ENCODE measurements around the gene HNRNPLL.
"Not testable (repeated sequence)": the region's sequence is repeated elsewhere in the genome, so short reads cannot be mapped to it uniquely, and the experiment has no call there.

HNRNPLL gene

GRCh38 chr2:38643021-38643671, 40.4 kb upstream of the HNRNPLL start:
- H3K4me3 ChIP-seq (replicated peaks; ENCODE audit: low read depth, low read length), result no peak overlapping the region
- no peak for TF ChIP-seq CTCF (IDR thresholded peaks at IDR 0.05; ENCODE audit: insufficient read depth, low read length, poor library complexity, severe bottlenecking)
- no peaks in the 10 kb centered on the region for H3K36me3 ChIP-seq (ENCODE audit: control insufficient read depth, insufficient read depth, low read length)
- no peak for DNase-seq (ENCODE audit: extremely low read depth, insufficient read length)
- no peaks in the 10 kb centered on the region for H3K27me3 ChIP-seq (replicated peaks; ENCODE audit: control insufficient read depth, insufficient read depth, low read length)

DNA sequence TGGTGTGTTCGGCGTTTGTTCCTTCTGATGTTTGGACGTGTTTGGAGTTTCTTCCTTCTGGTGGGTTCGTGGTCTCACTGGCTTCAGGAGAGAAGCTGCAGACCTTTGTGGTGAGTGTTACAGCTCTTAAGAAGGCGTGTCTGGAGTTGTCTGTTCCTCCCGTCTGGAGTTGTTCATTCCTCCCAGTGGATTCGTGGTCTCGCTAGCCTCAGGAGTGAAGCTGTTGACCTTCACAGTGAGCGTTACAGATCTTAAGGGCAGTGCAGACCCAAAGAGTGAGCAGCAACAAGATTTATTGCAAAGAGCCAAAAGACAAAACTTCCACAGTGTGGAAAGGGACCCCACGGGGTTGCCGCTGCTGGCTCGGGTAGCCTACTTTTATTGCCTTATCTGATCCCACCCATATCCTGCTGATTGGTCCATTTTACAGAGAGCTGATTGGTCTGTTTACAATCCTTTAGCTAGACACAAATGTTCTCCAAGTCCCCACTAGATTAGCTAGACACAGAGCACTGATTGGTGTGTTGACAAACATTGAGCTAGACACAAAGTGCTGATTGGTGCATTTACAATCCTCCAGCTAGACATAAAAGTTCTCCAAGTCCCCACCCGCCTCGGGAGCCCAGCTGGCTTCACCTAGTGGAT, 39.8 kb upstream of the HNRNPLL start:
- not testable (repeated sequence) for DNase-seq (ENCODE audit: extremely low read depth, insufficient read length); H3K36me3 ChIP-seq (ENCODE audit: control insufficient read depth, insufficient read depth, low read length); H3K27me3 ChIP-seq (replicated peaks; ENCODE audit: control insufficient read depth, insufficient read depth, low read length); H3K4me3 ChIP-seq (replicated peaks; ENCODE audit: low read depth, low read length)

DNA sequence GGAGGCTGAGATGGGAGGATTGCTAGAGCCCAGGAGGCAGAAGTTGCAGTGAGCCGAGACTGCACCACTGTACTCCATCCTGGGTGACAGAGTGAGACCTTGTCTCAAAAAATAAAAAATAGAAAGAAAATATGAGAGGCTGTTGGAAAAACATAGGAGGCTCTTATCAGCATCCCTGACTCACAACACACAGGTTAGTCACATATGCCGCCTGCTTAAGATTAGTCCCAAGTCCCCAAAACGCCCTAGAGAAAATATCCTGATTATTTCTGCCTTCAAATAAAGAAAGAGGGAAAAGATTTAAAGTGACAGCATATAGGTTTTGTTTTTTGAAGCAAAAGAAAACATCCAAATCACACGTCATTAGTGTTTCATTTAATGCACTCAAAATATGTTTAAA, 33.3 kb upstream of the HNRNPLL start:
- TF ChIP-seq CTCF (IDR thresholded peaks at IDR 0.05; ENCODE audit: insufficient read depth, low read length, poor library complexity, severe bottlenecking), result no peak
- Histone ChIP-seq H3K36me3 (ENCODE audit: control insufficient read depth, insufficient read depth, low read length) (no peaks in the 10 kb centered on the region), H3K27me3 (replicated peaks; ENCODE audit: control insufficient read depth, insufficient read depth, low read length) (no peaks in the 10 kb centered on the region), H3K4me3 (replicated peaks; ENCODE audit: low read depth, low read length) (no peak overlapping the region)
- DNase-seq (ENCODE audit: extremely low read depth, insufficient read length), result no peak

DNA sequence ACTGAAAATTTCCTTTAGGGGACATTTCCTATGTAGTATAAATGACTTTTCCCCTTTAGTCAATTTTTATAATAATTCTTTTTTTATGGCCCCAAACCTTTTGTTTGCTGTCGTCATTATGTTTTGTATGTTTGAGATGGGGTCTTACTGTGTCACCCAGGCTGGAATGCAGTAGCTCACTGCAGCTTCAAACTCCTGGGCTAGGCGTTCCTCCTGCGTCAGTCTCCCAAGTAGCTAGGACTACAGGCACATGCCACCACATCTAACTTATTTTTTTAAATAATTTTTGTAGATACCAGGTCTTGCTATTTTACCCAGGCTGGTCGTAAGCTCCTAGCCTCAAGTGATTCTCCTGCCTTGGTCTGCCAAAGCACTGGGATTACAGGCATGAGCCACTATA, 32.4 kb upstream of the HNRNPLL start:
- no peak for TF ChIP-seq CTCF (IDR thresholded peaks at IDR 0.05; ENCODE audit: insufficient read depth, low read length, poor library complexity, severe bottlenecking)
- H3K4me3 ChIP-seq (replicated peaks; ENCODE audit: low read depth, low read length), result no peak overlapping the region

DNA sequence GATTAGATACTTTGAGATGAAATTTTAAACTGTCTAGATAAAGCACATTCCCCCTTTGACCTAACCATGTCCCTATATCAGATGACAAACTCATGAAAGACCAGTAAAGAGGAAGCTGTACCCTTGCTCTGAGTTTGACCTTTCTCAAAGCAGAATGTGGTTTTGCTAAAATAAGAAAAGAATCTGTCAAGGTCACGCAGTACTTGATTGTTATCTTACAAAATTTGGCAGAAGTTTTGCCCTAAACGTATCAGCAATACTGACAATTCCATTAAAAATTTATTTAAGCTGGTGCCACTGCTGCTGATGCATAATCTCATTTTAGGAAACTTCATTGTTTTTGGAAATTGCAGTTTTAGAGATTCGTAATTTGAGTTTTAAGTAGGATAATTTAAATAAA, 32.0 kb upstream of the HNRNPLL start:
- Histone ChIP-seq H3K36me3 (ENCODE audit: control insufficient read depth, insufficient read depth, low read length) (no peaks in the 10 kb centered on the region), H3K27me3 (replicated peaks; ENCODE audit: control insufficient read depth, insufficient read depth, low read length) (no peaks in the 10 kb centered on the region), H3K4me3 (replicated peaks; ENCODE audit: low read depth, low read length) (no peak overlapping the region)
- TF ChIP-seq CTCF (IDR thresholded peaks at IDR 0.05; ENCODE audit: insufficient read depth, low read length, poor library complexity, severe bottlenecking), result no peak
- DNase-seq (ENCODE audit: extremely low read depth, insufficient read length), result peak; percentile 57

More for the DNA sequence above, 32.4 kb upstream of the HNRNPLL start:
- Histone ChIP-seq H3K36me3 (ENCODE audit: control insufficient read depth, insufficient read depth, low read length) (no peaks in the 10 kb centered on the region), H3K27me3 (replicated peaks; ENCODE audit: control insufficient read depth, insufficient read depth, low read length) (no peaks in the 10 kb centered on the region)
- no peak for DNase-seq (ENCODE audit: extremely low read depth, insufficient read length)

DNA sequence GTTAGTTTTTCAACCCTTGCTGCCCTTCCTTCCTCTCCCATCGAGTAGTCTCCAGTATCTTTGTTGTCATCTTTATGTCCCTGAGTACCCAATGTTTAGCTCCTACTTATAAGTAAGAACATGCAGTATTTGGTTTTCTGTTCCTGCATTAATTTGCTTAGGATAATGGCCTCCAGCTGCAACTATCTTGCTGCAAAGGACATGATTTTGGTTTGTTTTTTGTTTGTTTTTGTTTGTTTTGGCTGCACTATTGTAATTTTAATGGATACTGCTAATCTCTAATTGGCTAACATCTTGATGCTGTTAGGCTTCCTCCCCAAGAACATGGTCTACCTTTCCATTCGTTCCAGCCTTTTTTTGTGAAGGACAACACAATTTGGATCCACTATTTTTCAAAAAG, 31.2 kb upstream of the HNRNPLL start:
- H3K36me3 ChIP-seq (ENCODE audit: control insufficient read depth, insufficient read depth, low read length), result no peaks in the 10 kb centered on the region
- no peaks in the 10 kb centered on the region for H3K27me3 ChIP-seq (replicated peaks; ENCODE audit: control insufficient read depth, insufficient read depth, low read length)
- TF ChIP-seq CTCF (IDR thresholded peaks at IDR 0.05; ENCODE audit: insufficient read depth, low read length, poor library complexity, severe bottlenecking), result no peak
- no peak overlapping the region for H3K4me3 ChIP-seq (replicated peaks; ENCODE audit: low read depth, low read length)
- no peak for DNase-seq (ENCODE audit: extremely low read depth, insufficient read length)

Data from GM06990 (cell line).